Nephron (organoid): Measurements from ENCODE around the gene ZCCHC2.

Source experiments
- H3K27ac Mint-ChIP-seq, 3 experiments: 2 replicates each; pipeline ENCODE4 v1.8.0; 2020; ENCODE audit warnings: mixed read lengths in 3 of 3, mild to moderate bottlenecking in 2 of 3, moderate library complexity in 1 of 3
- H3K27me3 Mint-ChIP-seq: 2 replicates; pipeline ENCODE4 v1.8.0; 2021; ENCODE audit warnings: low read depth, mild to moderate bottlenecking, moderate library complexity, mixed read lengths
- H3K36me3 Mint-ChIP-seq: 2 replicates; pipeline ENCODE4 v1.8.0; 2020; ENCODE audit warnings: low read depth, mixed read lengths
- H3K4me1 Mint-ChIP-seq: 2 replicates; pipeline ENCODE4 v1.8.0; 2020; ENCODE audit warnings: mixed read lengths
- H3K4me3 Mint-ChIP-seq, 3 experiments: 2 replicates each; pipeline ENCODE4 v1.8.0; 2020; ENCODE audit warnings: mild to moderate bottlenecking in 3 of 3, mixed read lengths in 3 of 3, moderate library complexity in 2 of 3
- H3K9me3 Mint-ChIP-seq: 2 replicates; pipeline ENCODE4 v1.8.0; 2020; ENCODE audit warnings: mixed read lengths
- TF ChIP-seq, protein P1 (sequence below), 3 experiments: fragments of 200-600 bp; sonication (generic); IDR thresholded peaks; one replicate each; pipeline ENCODE4 v1.5.0; 2021; ENCODE audit warnings: antibody characterized with exemption in 3 of 3; ENCODE audit not compliant: unreplicated experiment in 3 of 3

Gene ZCCHC2

DNA sequence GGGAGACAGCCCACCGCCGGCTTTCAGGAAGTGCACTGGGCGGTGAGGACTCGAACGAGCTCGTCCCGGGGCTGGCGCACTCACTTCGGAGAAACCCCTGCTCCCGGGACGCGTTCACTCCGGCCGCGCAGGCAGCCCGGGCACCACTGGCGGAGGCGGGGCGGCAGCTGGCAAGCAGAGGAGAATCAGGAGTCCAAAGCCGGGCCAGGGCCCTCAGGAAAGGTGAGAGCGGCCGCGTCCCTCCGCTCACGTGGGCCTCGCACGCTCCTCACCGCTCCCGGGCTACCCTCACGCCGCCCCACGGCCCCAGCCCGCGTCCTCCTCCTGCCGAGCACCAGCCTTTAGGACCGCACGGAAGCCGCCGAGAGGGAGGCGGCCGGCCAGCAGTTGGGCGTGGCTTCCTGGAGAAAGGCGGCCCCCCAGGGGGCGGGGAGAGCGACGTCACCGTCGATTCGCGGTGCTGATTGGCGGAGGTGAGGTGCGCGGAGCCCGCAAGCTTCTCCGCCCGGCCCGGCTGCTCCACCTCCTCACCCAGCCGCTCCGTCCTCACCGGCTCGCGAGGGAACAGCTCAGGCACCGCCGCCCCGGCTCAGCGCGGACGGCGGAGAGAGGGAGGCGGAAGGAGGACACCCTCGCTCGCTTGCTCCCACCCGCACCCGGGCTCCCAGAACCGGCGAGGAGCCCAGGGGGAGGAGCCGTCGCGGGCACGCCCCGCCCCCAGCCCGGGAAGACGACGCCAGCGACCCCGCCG lies at the start of gene ZCCHC2:
Gene ZCCHC2 (plus strand): TSS at position 522 of the 751 bp plus-strand sequence. CDS start 400 bp downstream, outside the sequence.
- Mint-ChIP-seq H3K36me3 (no peaks in the 10 kb centered on the region), H3K9me3 (peaks cover 4% of the 10 kb centered on the region), H3K27ac (peak within 1 kb of the TSS; percentile 59 to 83 (median 68)), H3K4me3 (peak within 1 kb of the TSS; percentile 87 to 91 (median 89)), H3K4me1 (peaks cover 22% of the 10 kb centered on the region), H3K27me3 (peaks cover 21% of the 10 kb centered on the region)
- TF ChIP-seq, protein P1, sequence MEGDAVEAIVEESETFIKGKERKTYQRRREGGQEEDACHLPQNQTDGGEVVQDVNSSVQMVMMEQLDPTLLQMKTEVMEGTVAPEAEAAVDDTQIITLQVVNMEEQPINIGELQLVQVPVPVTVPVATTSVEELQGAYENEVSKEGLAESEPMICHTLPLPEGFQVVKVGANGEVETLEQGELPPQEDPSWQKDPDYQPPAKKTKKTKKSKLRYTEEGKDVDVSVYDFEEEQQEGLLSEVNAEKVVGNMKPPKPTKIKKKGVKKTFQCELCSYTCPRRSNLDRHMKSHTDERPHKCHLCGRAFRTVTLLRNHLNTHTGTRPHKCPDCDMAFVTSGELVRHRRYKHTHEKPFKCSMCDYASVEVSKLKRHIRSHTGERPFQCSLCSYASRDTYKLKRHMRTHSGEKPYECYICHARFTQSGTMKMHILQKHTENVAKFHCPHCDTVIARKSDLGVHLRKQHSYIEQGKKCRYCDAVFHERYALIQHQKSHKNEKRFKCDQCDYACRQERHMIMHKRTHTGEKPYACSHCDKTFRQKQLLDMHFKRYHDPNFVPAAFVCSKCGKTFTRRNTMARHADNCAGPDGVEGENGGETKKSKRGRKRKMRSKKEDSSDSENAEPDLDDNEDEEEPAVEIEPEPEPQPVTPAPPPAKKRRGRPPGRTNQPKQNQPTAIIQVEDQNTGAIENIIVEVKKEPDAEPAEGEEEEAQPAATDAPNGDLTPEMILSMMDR (IDR thresholded peaks at IDR 0.05; ENCODE audit: unreplicated experiment in 3 of 3), result no peak

DNA sequence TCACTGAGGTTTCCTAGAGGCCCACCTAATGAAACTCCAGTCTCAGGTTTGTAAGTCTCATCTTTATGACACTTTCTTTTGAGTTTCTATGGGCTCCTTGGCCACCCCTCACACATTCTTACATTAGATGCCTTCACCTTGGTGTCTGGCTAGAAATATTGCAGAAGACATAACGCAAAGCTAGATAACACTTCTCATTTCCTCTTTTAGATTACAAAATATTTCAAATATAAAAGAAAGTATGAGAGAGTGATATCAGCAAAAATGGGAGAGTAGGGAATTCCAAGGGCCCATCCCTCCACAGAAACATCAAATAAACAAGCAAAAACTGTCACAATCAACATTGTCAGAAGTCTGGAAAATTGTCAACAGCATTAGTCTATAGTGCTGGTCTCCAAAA lies 43.3 kb upstream of the ZCCHC2 start:
- Mint-ChIP-seq H3K27ac (no peak overlapping the region), H3K36me3 (no peaks in the 10 kb centered on the region), H3K9me3 (peaks cover 20% of the 10 kb centered on the region), H3K27me3 (peaks cover 3% of the 10 kb centered on the region), H3K4me1 (no peaks in the 10 kb centered on the region), H3K4me3 (no peak overlapping the region)
- TF ChIP-seq, protein P1 (IDR thresholded peaks at IDR 0.05; ENCODE audit: unreplicated experiment in 3 of 3), result no peak

DNA sequence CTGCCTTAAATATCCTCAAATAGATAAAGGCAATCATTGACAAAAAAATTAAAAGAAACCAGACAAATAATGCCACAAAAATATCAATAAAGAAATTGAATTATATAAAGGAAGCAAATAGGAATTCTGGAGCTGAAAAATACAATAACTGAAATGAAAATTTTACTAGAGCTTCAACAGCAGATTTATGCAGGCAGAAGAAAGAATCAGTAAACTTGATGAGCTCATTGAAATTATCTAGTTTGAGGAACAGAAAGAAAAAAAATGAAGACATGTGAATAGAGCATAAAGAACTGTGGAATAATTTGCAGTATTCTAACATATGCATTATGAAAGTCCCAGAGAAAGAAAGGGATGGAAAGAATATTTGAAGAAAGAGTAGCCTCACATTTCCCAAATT lies 41.9 kb upstream of the ZCCHC2 start:
- no peaks in the 10 kb centered on the region for H3K4me1 Mint-ChIP-seq
- peaks cover 15% of the 10 kb centered on the region for H3K9me3 Mint-ChIP-seq
- H3K27ac Mint-ChIP-seq, result no peak overlapping the region
- no peaks in the 10 kb centered on the region for H3K36me3 Mint-ChIP-seq
- no peak overlapping the region for H3K4me3 Mint-ChIP-seq
- H3K27me3 Mint-ChIP-seq, result peaks cover 6% of the 10 kb centered on the region
- TF ChIP-seq, protein P1 (IDR thresholded peaks at IDR 0.05; ENCODE audit: unreplicated experiment in 3 of 3), result no peak

DNA sequence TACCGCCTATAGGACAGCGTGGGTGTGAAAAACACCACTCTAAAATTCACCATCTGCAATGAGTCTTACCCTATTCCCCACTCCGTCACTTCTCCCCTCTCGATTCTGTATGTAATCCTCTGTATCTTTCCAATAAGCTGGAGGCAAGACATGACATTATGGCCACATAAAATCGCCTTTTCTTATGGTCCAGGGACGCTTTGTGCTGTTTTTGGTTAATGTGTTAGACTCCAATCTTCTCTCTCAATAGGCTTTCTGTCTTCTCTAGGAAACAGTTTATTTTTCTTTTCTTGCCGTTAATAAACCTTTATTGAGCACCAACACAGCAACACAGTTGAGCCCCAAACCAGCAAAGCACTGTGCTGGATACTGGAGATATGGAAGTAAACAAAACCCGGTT lies 37.9 kb upstream of the ZCCHC2 start:
- H3K4me3 Mint-ChIP-seq, result no peak overlapping the region
- no peaks in the 10 kb centered on the region for H3K4me1 Mint-ChIP-seq
- H3K36me3 Mint-ChIP-seq, result no peaks in the 10 kb centered on the region
- H3K9me3 Mint-ChIP-seq, result peaks cover 15% of the 10 kb centered on the region
- H3K27me3 Mint-ChIP-seq, result peaks cover 4% of the 10 kb centered on the region
- H3K27ac Mint-ChIP-seq, result no peak overlapping the region
- TF ChIP-seq, protein P1 (IDR thresholded peaks at IDR 0.05; ENCODE audit: unreplicated experiment in 3 of 3), result no peak

DNA sequence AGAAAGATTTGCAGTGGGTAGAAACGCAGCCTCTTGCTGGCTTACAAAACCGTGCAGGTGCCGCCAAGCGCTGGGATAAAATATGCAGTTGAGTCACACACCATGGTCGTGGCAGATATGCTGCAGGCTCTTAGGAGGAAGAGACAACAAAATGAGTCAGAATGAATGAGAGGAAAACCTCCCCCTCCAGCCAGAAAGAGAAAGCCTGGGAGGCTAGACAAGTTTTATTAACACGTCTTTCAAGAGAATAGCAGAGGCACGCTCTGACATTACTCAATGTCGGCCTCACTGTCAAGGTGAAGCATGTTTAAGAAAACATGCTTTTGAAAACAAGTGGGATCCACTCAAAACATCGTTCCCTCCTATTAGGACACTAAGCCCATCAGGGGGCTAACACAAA lies 37.1 kb upstream of the ZCCHC2 start:
- Mint-ChIP-seq H3K9me3 (peaks cover 8% of the 10 kb centered on the region), H3K27ac (no peak overlapping the region), H3K27me3 (peaks cover 4% of the 10 kb centered on the region), H3K4me1 (no peaks in the 10 kb centered on the region), H3K36me3 (no peaks in the 10 kb centered on the region), H3K4me3 (no peak overlapping the region)
- TF ChIP-seq, protein P1 (IDR thresholded peaks at IDR 0.05; ENCODE audit: unreplicated experiment in 3 of 3), result no peak
